OCI-LY7 (cell line): ENCODE results near the gene APOF. TPM values are rescaled to one million over a fixed set of nuclear protein-coding genes. Genes with fewer than 3 reads are reported as not detected.

Experiments
- BruUV-seq: library from RNA; stranded (reverse); fragments of 400-500 nt; replicated peaks from 2 replicates; lab custom pipeline; 2021; lab: Mats Ljungman, UMichigan
- CTCF ChIA-PET: fragments of 300-600 bp; sonication (Branson Sonifier 250); formaldehyde crosslinking; loops from one replicate; lab custom pipeline; 2022; ENCODE audit warnings: antibody characterized with exemption; ENCODE audit not compliant: unreplicated experiment; lab: Charles Lee
- POLR2A ChIA-PET: fragments of 300-600 bp; sonication (Branson Sonifier 250); formaldehyde crosslinking; loops from one replicate; lab custom pipeline; 2022; ENCODE audit warnings: antibody characterized with exemption; lab: Charles Lee
- DNase-seq: peaks from one replicate; pipeline ENCODE4 v3.0.0-alpha.2; 2015; ENCODE audit warnings: low spot score
- H2AFZ ChIP-seq: fragments of 200-600 bp; sonication (generic), shearing (Covaris generic); 2 replicates; pipeline ENCODE4 v1.6.1; 2014; ENCODE audit warnings: mild to moderate bottlenecking, antibody characterized with exemption, low read length, moderate library complexity
- H3K27ac ChIP-seq: fragments of 200-600 bp; sonication (generic); 2 replicates; pipeline ENCODE4 v1.5.1; 2014; ENCODE audit warnings: mixed run types, low read depth, mild to moderate bottlenecking, moderate library complexity, low read length, inconsistent platforms; ENCODE audit not compliant: poor library complexity, severe bottlenecking
- H3K36me3 ChIP-seq: fragments of 200-600 bp; sonication (generic); 2 replicates; pipeline ENCODE4 v1.6.1; 2014; ENCODE audit warnings: mild to moderate bottlenecking, antibody characterized with exemption, low read length, moderate library complexity, mixed read lengths; ENCODE audit not compliant: insufficient read depth
- H3K4me1 ChIP-seq: fragments of 200-600 bp; sonication (generic); 2 replicates; pipeline ENCODE4 v1.5.1; 2014; ENCODE audit warnings: mild to moderate bottlenecking, low read length; ENCODE audit not compliant: insufficient read depth, poor library complexity, severe bottlenecking
- H3K4me2 ChIP-seq: fragments of 200-600 bp; sonication (generic); 2 replicates; pipeline ENCODE4 v1.6.1; 2014; ENCODE audit warnings: mild to moderate bottlenecking, low read length
- H3K4me3 ChIP-seq: fragments of 200-600 bp; sonication (generic); 2 replicates; pipeline ENCODE4 v1.5.1; 2014; ENCODE audit warnings: mild to moderate bottlenecking, low read depth, low read length; ENCODE audit not compliant: poor library complexity, severe bottlenecking
- H3K79me2 ChIP-seq: fragments of 200-600 bp; sonication (generic); 2 replicates; pipeline ENCODE4 v1.6.1; 2016; ENCODE audit warnings: low read depth, mild to moderate bottlenecking, low read length, moderate library complexity, mixed read lengths; ENCODE audit not compliant: insufficient read depth
- H3K9me2 ChIP-seq: fragments of 200-600 bp; sonication (generic); 2 replicates; pipeline ENCODE4 v1.6.1; 2016; ENCODE audit warnings: mild to moderate bottlenecking, low read length, mixed read lengths; ENCODE audit not compliant: insufficient read depth
- H3K9me3 ChIP-seq: fragments of 200-600 bp; sonication (generic); 2 replicates; pipeline ENCODE4 v1.6.1; 2014; ENCODE audit warnings: mild to moderate bottlenecking, mixed run types, low read length, mixed read lengths
- H4K20me1 ChIP-seq: fragments of 200-600 bp; sonication (generic); 2 replicates; pipeline ENCODE4 v1.6.1; 2014; ENCODE audit warnings: mild to moderate bottlenecking, antibody characterized with exemption, low read length, moderate library complexity, mixed read lengths; ENCODE audit not compliant: insufficient read depth
- EZH2phosphoT487 ChIP-seq: fragments of 200-600 bp; sonication (generic); IDR thresholded peaks from 2 replicates; pipeline ENCODE4 v1.6.1; 2018; ENCODE audit warnings: low read depth, borderline replicate concordance, mild to moderate bottlenecking, mixed run types, antibody characterized with exemption, low read length, moderate library complexity, mixed read lengths
- intact Hi-C: fragments of 100-400 bp; cut with micrococcal nuclease; formaldehyde crosslinking; loops from one replicate; pipeline ENCODE4 v1.10.0; 2022; ENCODE audit not compliant: unreplicated experiment
- total RNA-seq, 2 experiments: library from RNA; depleted of rRNA in 1 of 2; stranded (reverse); fragments of >200 nt in 1 of 2; shearing (Covaris generic) in 1 of 2; gene quantifications; 2 replicates each; pipeline ENCODE4 v1.2.3, GENCODE V29; 2014 to 2022
- TF ChIP-seq, protein P1 (sequence below): fragments of 200-600 bp; sonication (generic); conservative IDR thresholded peaks from 2 replicates; pipeline ENCODE4 v1.5.1; 2014; ENCODE audit warnings: mild to moderate bottlenecking, antibody characterized with exemption, low read length, moderate library complexity, mixed read lengths

Gene APOF
- total RNA-seq, 2 experiments from 2014 or later: 0.16 to 0.38 TPM

DNA sequence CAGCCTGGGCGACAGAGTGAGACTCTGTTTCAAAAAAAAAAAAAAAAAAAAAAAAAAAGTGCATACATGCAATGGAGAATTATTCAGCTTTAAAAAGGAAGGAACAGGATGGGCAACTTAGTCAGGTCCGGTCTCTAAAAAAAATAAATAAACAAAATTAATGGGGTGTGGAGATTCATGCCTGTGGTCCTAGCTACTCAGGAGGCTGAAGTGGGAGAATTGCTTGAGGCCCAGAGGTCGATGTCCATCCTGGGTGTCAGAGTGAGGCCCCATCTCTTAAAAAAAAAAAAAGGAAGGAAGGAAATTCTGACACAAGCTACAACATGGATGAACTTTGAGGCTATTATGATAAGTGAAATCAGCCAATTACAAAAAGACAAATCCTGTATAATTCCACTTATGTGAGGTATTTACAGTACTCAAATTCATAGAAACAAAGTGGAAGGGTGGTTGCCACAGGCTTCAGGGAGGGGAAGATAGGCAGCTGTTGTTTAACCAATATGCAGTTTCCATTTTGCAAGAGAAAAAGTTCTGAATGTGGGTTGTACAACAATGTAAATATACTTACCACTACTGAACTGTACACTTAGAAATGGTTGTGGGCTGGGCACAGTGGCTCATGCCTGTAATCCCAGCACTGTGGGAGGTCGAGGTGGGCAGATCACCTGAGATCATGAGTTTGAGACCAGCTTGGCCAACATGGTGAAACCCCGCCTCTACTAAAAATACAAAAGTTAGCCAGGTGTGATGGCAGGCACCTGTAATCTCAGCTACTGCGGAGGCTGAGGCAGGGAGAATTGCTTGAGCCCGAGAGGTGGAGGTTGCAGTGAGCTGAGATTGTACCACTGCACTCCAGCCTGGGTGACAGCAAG, 12.3 kb upstream of the APOF start:
- H3K4me3 ChIP-seq: peak overlapping the region; percentile 47
- H3K4me2 ChIP-seq: peak overlapping the region; percentile 63
- peak overlapping the region; percentile 21; the same call in 1 of the 2 replicates for H2AFZ ChIP-seq
- no peaks in the 10 kb centered on the region for H4K20me1 ChIP-seq
- H3K27ac ChIP-seq: peak overlapping the region; percentile 93
- peak; percentile 69 for DNase-seq
- TF ChIP-seq, protein P1, sequence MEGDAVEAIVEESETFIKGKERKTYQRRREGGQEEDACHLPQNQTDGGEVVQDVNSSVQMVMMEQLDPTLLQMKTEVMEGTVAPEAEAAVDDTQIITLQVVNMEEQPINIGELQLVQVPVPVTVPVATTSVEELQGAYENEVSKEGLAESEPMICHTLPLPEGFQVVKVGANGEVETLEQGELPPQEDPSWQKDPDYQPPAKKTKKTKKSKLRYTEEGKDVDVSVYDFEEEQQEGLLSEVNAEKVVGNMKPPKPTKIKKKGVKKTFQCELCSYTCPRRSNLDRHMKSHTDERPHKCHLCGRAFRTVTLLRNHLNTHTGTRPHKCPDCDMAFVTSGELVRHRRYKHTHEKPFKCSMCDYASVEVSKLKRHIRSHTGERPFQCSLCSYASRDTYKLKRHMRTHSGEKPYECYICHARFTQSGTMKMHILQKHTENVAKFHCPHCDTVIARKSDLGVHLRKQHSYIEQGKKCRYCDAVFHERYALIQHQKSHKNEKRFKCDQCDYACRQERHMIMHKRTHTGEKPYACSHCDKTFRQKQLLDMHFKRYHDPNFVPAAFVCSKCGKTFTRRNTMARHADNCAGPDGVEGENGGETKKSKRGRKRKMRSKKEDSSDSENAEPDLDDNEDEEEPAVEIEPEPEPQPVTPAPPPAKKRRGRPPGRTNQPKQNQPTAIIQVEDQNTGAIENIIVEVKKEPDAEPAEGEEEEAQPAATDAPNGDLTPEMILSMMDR: no peak
- no peak for TF ChIP-seq EZH2phosphoT487
- POLR2A ChIA-PET: interaction anchor here (0.6 to 6.0 kb wide), 21 partner anchors 10 to 1215 kb away, joined by 3 to 116 read pairs (median 3); partner anchors contain the start of genes APOF, IL23A, NEMP1 and STAT2
- no peaks in the 10 kb centered on the region; the same call in 1 of the 2 replicates for H3K36me3 ChIP-seq
- H3K9me3 ChIP-seq: peaks cover 26% of the 10 kb centered on the region
- intact Hi-C loops: loop anchor here (1.0 to 5.0 kb wide), 8 partner anchors 15 to 712 kb away; partner anchors contain the start of genes CNPY2, IL23A, NAB2 and STAT2
- TSS peak; percentile 98 for BruUV-seq
- peaks cover 49% of the 10 kb centered on the region for H3K4me1 ChIP-seq
- CTCF ChIA-PET: no interaction called here
- H3K79me2 ChIP-seq: no peaks in the 10 kb centered on the region
- H3K9me2 ChIP-seq: no peaks in the 10 kb centered on the region

DNA sequence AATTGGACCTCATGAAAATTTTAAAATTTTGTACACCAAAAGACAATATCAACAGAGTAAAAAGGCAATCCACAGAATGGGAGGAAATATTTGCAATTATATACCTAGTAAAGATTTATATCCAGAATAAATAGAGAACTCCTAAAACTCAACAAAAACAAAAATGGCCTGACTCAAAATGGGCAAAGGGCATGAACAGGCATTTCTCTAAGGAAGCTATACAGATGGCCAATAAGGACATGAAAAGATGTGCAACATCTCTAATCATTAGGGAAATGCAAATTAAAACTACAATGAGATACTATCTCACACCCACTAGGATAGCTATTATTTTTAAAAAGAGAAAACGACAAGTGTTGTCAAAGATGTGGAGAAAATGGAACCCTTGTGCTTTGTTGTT, 10.9 kb upstream of the APOF start:
- Histone ChIP-seq H3K4me2 (no peak overlapping the region), H2AFZ (peak overlapping the region; percentile 6; the same call in 1 of the 2 replicates), H3K4me1 (peaks cover 49% of the 10 kb centered on the region), H3K79me2 (no peaks in the 10 kb centered on the region), H3K4me3 (no peak overlapping the region), H3K9me2 (no peaks in the 10 kb centered on the region), H3K27ac (peak overlapping the region; percentile 93), H3K36me3 (no peaks in the 10 kb centered on the region; the same call in 1 of the 2 replicates), H3K9me3 (peaks cover 26% of the 10 kb centered on the region), H4K20me1 (no peaks in the 10 kb centered on the region)
- ChIA-PET POLR2A (interaction anchor here (0.6 to 6.0 kb wide), 7 partner anchors 8 to 658 kb away, joined by 3 to 116 read pairs (median 3); partner anchors contain the start of genes APOF and STAT2), CTCF (interaction anchor here (0.7 kb wide), 1 partner anchor 13 kb away, joined by 6 read pairs; the partner anchor contains the start of gene STAT2)
- DNase-seq: no peak
- TF ChIP-seq EZH2phosphoT487: no peak
- TF ChIP-seq, protein P1: no peak
- no TSS peak for BruUV-seq
- intact Hi-C loops: no loop called here
